Upper lobe of left lung (tissue), 4 donors: ENCODE results near the gene ZDHHC21.

Experiments used
- CTCF ChIP-seq, 6 experiments: fragments of 450-650 bp in 4 of 6; fragments of 200-600 bp in 2 of 6; sonication (generic) in 2 of 6; IDR thresholded peaks; one replicate each; pipeline ENCODE4 v1.5.1; 2016 to 2019; ENCODE audit warnings: antibody characterized with exemption in 6 of 6
- EP300 ChIP-seq, 4 donors: sonication (generic); formaldehyde crosslinking; IDR thresholded peaks; one replicate each; pipeline ENCODE4 v1.5.1; 2017; ENCODE audit warnings: antibody characterized with exemption in 4 of 4, control low read depth in 2 of 4
- POLR2A ChIP-seq, 4 donors: fragments of 450-650 bp; IDR thresholded peaks; one replicate each; pipeline ENCODE4 v1.5.1; 2016 to 2017; ENCODE audit warnings: antibody characterized with exemption in 4 of 4, mild to moderate bottlenecking in 2 of 4
- POLR2AphosphoS5 ChIP-seq, 2 donors: sonication (generic); formaldehyde crosslinking; IDR thresholded peaks; one replicate each; pipeline ENCODE4 v1.5.1; 2017; ENCODE audit warnings: antibody characterized with exemption in 2 of 2

GRCh38 chr9:14660721-14661120, 32.5 kb downstream of the ZDHHC21 start:
- TF ChIP-seq CTCF (IDR thresholded peaks at IDR 0.05) = no peak
- no peak for TF ChIP-seq POLR2A (IDR thresholded peaks at IDR 0.05)
- TF ChIP-seq POLR2AphosphoS5 (IDR thresholded peaks at IDR 0.05) = no peak
- no peak for TF ChIP-seq EP300 (IDR thresholded peaks at IDR 0.05)
